Mesenteric fat pad (tissue), 1 donor: ENCODE results near the gene PTPRD. TPM values are rescaled to one million over a fixed set of nuclear protein-coding genes. Genes with fewer than 3 reads are reported as not detected.
"Not testable (repeated sequence)": the region's sequence is repeated elsewhere in the genome, so short reads cannot be mapped to it uniquely, and the experiment has no call there.

Experiments used
- DNase-seq: peaks from one replicate; pipeline ENCODE4 v3.0.0-alpha.2; 2020; ENCODE audit warnings: low spot score
- total RNA-seq: library from RNA; stranded (reverse); fragmentation: NEBNext Ultra II Directional; extraction: Animal tissue kit (Norgen Biotek cat#: 25700); gene quantifications from one replicate; pipeline ENCODE4 v1.2.1, GENCODE V29; 2021
- donor health status: DM: yes; HTN: yes; CAD: no.

The PTPRD gene
- total RNA-seq, 1 donor from 2014 or later = 18.0 TPM

- DNase-seq = no peak
These were observed 1090.4 kb downstream of the PTPRD start for GRCh38 chr9:9522406-9522805.

- no peak for DNase-seq
These were observed 1091.6 kb downstream of the PTPRD start for GRCh38 chr9:9521033-9521779.

GRCh38 chr9:9504869-9505268 is 1107.9 kb downstream of the PTPRD start:
- no peak for DNase-seq

- DNase-seq = no peak
These were observed 1113.3 kb downstream of the PTPRD start for GRCh38 chr9:9499546-9499945.

GRCh38 chr9:9498846-9499245 is 1114.0 kb downstream of the PTPRD start:
- no peak for DNase-seq

DNA sequence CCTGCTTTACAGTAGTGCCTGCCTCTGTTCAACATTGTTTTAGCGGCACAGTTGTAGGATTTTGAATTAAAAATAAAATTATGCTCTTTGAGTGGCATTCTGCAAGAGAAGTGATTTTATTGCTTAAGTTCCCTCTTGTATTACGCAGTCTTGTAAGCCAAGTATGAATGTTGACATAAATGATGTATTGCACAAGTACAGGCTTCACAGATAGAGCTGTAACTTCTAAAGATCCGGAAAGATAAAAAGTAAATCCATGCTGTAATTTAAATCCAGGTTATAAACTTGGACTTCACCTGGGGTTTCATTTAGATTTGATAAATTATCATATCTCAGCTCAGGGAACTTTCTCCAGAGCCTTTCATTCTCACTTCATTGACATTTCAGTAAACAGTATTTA is 1114.7 kb downstream of the PTPRD start:
- DNase-seq = no peak

- no peak for DNase-seq
These were observed 1118.5 kb downstream of the PTPRD start for GRCh38 chr9:9494336-9494735.

DNA sequence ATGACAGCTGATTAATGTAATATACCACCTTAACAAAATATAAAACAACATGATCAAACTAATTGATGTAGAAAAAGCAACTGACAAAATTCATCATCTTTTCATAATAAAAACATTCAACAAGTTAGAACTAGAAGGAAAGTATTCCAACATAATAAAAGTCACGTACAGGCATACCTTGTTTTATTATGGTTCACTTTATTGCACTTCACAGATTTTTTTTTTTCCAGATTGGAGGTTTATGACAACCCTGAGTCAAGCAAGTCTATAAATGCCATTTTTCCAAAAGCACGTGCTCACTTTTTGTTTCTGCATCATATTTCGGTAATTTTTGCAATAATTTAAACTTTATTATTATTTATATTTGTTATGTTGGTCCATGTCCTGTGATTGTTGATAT is 1120.3 kb downstream of the PTPRD start:
- DNase-seq = no peak

GRCh38 chr9:9489183-9489582 is 1123.6 kb downstream of the PTPRD start:
- DNase-seq = no peak

DNA sequence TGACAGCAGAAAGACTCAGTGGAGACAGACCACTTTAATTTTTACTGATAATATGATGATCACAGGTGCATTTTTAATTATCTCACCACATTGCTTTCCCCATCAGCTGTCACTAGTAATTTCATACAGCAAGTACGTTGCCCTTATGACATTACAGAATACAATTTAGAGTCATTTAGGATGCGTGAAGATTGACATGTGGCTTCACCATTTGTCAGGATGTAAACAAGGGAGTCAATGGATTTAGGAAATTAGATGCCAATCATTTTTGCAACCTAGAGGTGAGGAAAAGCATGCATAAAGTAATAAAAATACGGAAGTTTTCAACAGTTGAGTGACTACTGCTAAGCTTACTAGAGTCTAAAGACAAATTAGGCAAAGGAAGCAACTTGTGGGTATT is 1129.6 kb downstream of the PTPRD start:
- DNase-seq = no peak

DNA sequence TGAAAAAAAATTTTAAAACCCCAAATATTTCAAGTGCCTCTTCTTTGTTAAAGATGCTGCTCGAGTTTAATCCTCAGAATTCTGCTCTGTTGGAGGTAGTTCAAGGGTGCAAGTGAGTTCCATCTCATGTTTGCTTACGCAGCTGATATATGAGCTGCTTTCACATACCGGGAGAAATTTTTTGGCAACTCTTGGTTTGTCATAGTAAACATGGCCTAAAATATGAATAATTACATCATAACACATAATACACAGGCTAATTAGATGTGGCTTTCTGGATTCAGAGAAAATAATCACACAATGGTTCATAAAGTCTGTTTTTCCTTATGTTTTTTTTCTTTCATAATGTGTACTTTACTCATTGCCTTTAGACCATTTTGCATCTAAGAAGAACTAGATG is 1134.1 kb downstream of the PTPRD start:
- DNase-seq = no peak

DNA sequence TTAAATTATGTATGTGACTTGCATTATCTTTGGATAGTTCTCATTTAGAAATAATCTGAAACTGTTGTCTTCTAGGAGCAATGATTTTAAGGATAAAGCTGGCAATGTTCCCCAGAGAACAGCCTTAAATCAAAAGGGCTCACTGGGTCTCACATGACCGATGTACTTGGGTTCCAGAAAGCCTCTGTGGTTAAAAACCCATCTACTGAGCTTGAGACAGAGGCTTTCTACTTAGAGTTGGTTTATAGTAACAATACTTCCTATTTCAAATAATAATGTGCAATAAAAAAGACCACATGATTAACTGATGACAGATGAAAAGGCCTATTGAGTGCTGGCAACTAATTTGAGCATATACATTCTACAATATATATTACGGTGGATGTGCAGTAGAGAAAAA is 1143.5 kb downstream of the PTPRD start:
- DNase-seq = no peak

GRCh38 chr9:9441874-9442273 is 1170.9 kb downstream of the PTPRD start:
- DNase-seq = not testable (repeated sequence)

DNA sequence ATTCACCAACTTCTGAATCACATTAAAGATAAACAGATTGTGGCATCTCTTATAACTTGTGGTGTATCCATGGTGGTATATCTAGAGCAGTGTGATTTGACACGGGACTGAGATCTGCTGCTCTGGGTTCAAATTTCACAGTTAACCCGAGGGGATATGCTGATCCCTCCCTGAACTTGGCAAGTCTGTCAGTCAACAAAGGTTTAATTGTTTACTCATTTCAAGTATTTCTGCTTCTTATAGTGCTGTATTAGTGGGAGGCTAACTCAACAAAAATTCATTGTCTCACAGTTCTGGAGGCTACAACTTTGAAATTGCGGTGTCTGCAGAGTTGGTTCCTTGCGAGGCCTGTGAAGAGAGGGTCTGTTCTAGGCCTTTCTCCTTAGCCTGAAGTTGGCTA is 1175.2 kb downstream of the PTPRD start:
- DNase-seq = no peak

DNA sequence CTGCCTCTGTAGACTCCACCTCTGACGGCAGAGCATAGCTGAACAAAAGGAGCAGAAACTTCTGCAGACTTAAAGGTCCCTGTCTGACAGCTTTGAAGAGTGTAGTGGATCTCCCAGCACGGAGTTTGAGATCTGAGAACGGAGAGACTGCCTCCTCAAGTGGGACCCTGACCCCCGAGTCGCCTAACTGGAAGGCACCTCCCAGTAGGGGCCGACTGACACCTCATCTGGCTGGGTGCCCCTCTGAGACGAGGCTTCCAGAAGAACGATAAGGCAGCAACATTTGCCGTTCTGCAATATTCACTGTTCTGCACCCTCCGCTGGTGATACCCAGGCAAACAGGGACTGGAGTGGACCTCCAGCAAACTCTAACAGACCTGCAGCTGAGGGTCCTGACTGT is 1186.3 kb downstream of the PTPRD start:
- DNase-seq = not testable (repeated sequence)

- no peak for DNase-seq
These were observed 1200.6 kb downstream of the PTPRD start for GRCh38 chr9:9412241-9412640.

GRCh38 chr9:9410736-9411135 is 1202.1 kb downstream of the PTPRD start:
- no peak for DNase-seq

- DNase-seq = no peak
These were observed 1212.8 kb downstream of the PTPRD start for GRCh38 chr9:9399982-9400381.

GRCh38 chr9:9396518-9396917 is 1216.3 kb downstream of the PTPRD start:
- no peak for DNase-seq

DNA sequence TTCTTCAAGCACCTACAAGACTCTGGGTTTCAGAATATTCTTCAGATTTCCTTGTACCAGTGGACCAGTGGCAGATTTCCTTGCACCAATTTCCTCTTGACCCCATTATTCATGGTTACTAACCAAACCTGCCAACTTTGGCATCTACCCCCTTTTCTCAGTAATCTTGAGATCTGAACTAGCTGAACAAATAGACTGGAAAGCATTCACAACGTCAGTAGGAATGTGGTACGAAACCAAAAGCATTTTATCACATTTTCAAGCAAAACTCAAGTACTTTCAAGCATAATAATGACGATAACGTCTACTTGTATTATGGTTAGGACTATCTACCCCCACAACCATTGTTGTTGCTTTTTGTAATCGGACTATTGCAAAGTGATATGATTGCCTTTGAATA is 1217.3 kb downstream of the PTPRD start:
- DNase-seq = no peak

GRCh38 chr9:9392755-9393154 is 1220.0 kb downstream of the PTPRD start:
- DNase-seq = no peak

DNA sequence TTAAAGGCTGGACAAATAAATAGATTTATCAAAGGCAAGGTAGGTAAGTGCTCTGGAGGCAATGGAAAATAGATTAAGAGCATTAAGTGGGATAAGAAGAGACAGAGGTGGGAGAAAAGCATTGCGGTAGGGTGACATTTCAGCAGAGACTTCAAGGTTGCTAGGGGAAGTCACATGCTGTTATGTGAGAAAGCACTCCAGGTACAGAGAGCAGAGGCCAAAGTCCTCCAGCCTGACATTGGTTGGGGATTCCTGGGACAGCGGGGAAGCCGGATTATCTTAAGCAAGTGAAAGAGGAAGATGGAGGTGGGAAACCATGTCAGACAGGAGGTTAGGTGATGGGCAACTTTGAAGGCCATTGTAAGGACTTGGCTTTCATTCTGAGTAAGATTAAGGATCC is 1222.9 kb downstream of the PTPRD start:
- DNase-seq = no peak

- DNase-seq = no peak
These were observed 1225.2 kb downstream of the PTPRD start for GRCh38 chr9:9387511-9388115.
